Vagina (tissue), 2 donors: Measurements from ENCODE around the gene FASTK. TPM values are rescaled to one million over a fixed set of nuclear protein-coding genes. Genes with fewer than 3 reads are reported as not detected.

Experiments used
- DNase-seq, 2 donors: peaks; one replicate each; pipeline ENCODE4 v3.0.0-alpha.2; 2017; ENCODE audit errors: extremely low spot score in 2 of 2
- H3K27ac ChIP-seq: fragments of 200-600 bp; sonication (generic); one replicate; pipeline ENCODE4 v1.5.1; 2019
- H3K27me3 ChIP-seq: fragments of 200-600 bp; sonication (generic); one replicate; pipeline ENCODE4 v1.5.1; 2019
- H3K36me3 ChIP-seq, 2 donors: fragments of 200-600 bp; sonication (generic); one replicate each; pipeline ENCODE4 v1.5.1; 2017 to 2019
- H3K4me1 ChIP-seq: fragments of 200-600 bp; sonication (generic); one replicate; pipeline ENCODE4 v1.5.1; 2019
- H3K4me3 ChIP-seq, 2 donors: fragments of 200-600 bp; sonication (generic); 1 replicate in 1 of 2; 2 replicates in 1 of 2; pipeline ENCODE4 v1.5.1; 2016 to 2019
- H3K9me3 ChIP-seq: fragments of 200-600 bp; sonication (generic); one replicate; pipeline ENCODE4 v1.5.1; 2019
- CTCF ChIP-seq, 3 experiments: fragments of 450-650 bp in 2 of 3; fragments of 200-600 bp in 1 of 3; sonication (generic) in 1 of 3; IDR thresholded peaks; one replicate each; pipeline ENCODE4 v1.5.1; 2017 to 2019; ENCODE audit warnings: antibody characterized with exemption in 3 of 3, mild to moderate bottlenecking in 2 of 3, moderate library complexity in 2 of 3
- POLR2A ChIP-seq, 2 donors: fragments of 450-650 bp; IDR thresholded peaks; one replicate each; pipeline ENCODE4 v1.6.1; 2017; ENCODE audit warnings: antibody characterized with exemption in 2 of 2, mild to moderate bottlenecking in 2 of 2, moderate library complexity in 2 of 2
- POLR2AphosphoS5 ChIP-seq, 2 donors: sonication (generic); formaldehyde crosslinking; IDR thresholded peaks; one replicate each; pipeline ENCODE4 v1.9.0; 2017; ENCODE audit warnings: antibody characterized with exemption in 2 of 2, mild to moderate bottlenecking in 2 of 2, low read depth in 1 of 2; ENCODE audit not compliant: insufficient read depth in 1 of 2
- intact Hi-C: fragments of 100-400 bp; cut with DNase I; formaldehyde crosslinking; loops from one replicate; pipeline ENCODE4 v1.15.1; 2023
- total RNA-seq: library from RNA; depleted of rRNA; stranded (reverse); fragments of >200 nt; gene quantifications from one replicate; pipeline ENCODE4 v1.2.3, GENCODE V29; 2016

The FASTK gene
- total RNA-seq, 1 donor from 2014 or later = 60.2 TPM

DNA sequence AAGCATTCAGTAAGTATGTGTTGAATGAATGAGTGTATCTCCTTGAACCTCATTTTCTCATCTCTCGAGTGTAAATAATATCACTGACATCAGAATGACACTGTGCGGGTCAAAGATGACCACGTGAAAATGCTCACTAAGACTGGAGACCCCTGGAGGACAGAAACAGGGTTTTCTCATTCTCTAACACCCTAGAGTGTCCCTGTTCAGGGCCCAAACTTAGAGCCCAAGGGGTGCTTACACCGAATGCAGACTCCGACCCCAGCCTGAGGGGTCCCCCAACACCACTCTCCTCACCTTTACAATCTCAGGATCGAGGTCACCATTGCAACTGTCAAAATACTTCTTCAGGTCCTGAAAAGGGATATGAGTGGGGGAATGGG, 24.3 kb downstream of the FASTK start:
- Histone ChIP-seq H3K27ac (no peak overlapping the region), H3K36me3 (no peaks in the 10 kb centered on the region), H3K4me3 (no peak overlapping the region), H3K4me1 (peaks cover 42% of the 10 kb centered on the region), H3K9me3 (no peaks in the 10 kb centered on the region), H3K27me3 (no peaks in the 10 kb centered on the region)
- intact Hi-C loops = loop anchor here (10.0 kb wide), 1 partner anchor 179 kb away; the partner anchor contains the start of gene CHPF2
- TF ChIP-seq CTCF (IDR thresholded peaks at IDR 0.05) = no peak
- no peak for TF ChIP-seq POLR2AphosphoS5 (IDR thresholded peaks at IDR 0.05; ENCODE audit: insufficient read depth in 1 of 2, low read depth in 1 of 2)
- TF ChIP-seq POLR2A (IDR thresholded peaks at IDR 0.05) = no peak
- DNase-seq = no peak

DNA sequence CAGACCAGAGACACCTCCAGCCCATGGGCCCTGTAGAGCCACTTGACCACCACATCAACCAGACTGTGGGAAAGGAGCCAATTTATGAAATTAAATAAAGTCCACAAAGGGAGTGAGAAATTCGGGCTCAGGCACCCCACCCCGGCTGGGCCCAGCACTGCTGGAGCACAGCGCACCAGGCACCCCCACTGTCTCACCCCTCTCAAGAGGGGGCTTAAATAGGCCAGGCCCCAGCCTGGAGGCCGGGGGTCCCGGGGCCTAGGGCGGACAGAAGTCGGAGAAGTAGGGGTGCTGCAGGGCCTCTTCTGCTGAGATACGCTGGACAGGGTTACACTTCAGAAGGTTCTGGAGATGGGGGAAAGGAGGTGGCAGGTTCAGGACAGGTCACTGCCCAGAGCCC, 26.9 kb downstream of the FASTK start:
- Histone ChIP-seq H3K27me3 (no peaks in the 10 kb centered on the region), H3K36me3 (no peaks in the 10 kb centered on the region), H3K9me3 (no peaks in the 10 kb centered on the region), H3K4me1 (peaks cover 30% of the 10 kb centered on the region), H3K4me3 (no peak overlapping the region), H3K27ac (no peak overlapping the region)
- DNase-seq = no peak
- TF ChIP-seq CTCF (IDR thresholded peaks at IDR 0.05) (no peak), POLR2A (IDR thresholded peaks at IDR 0.05) (no peak), POLR2AphosphoS5 (IDR thresholded peaks at IDR 0.05; ENCODE audit: insufficient read depth in 1 of 2, low read depth in 1 of 2) (no peak)
- intact Hi-C loops = loop anchor here (10.0 kb wide), 1 partner anchor 181 kb away; the partner anchor contains the start of gene CHPF2

GRCh38 chr7:151053096-151053495, 27.5 kb downstream of the FASTK start:
- Histone ChIP-seq H3K36me3 (no peaks in the 10 kb centered on the region), H3K4me1 (peaks cover 24% of the 10 kb centered on the region), H3K4me3 (no peak overlapping the region), H3K27me3 (no peaks in the 10 kb centered on the region), H3K9me3 (no peaks in the 10 kb centered on the region), H3K27ac (no peak overlapping the region)
- intact Hi-C loops = loop anchor here (10.0 kb wide), 1 partner anchor 182 kb away; the partner anchor contains the start of gene CHPF2
- no peak for DNase-seq
- TF ChIP-seq POLR2A (IDR thresholded peaks at IDR 0.05) (no peak), POLR2AphosphoS5 (IDR thresholded peaks at IDR 0.05; ENCODE audit: insufficient read depth in 1 of 2, low read depth in 1 of 2) (no peak), CTCF (IDR thresholded peaks at IDR 0.05) (no peak)

GRCh38 chr7:151051108-151051507, 29.5 kb downstream of the FASTK start:
- TF ChIP-seq CTCF (IDR thresholded peaks at IDR 0.05) (no peak), POLR2A (IDR thresholded peaks at IDR 0.05) (no peak), POLR2AphosphoS5 (IDR thresholded peaks at IDR 0.05; ENCODE audit: insufficient read depth in 1 of 2, low read depth in 1 of 2) (no peak)
- Histone ChIP-seq H3K4me1 (peaks cover 27% of the 10 kb centered on the region), H3K27ac (no peak overlapping the region), H3K9me3 (no peaks in the 10 kb centered on the region), H3K36me3 (no peaks in the 10 kb centered on the region), H3K4me3 (peak overlapping the region in 1 of 2 donors; percentile 15), H3K27me3 (no peaks in the 10 kb centered on the region)
- no peak for DNase-seq
- intact Hi-C loops = loop anchor here (10.0 kb wide), 1 partner anchor 184 kb away; the partner anchor contains the start of gene CHPF2

- Histone ChIP-seq H3K36me3 (no peaks in the 10 kb centered on the region), H3K4me3 (no peak overlapping the region), H3K27ac (no peak overlapping the region), H3K9me3 (no peaks in the 10 kb centered on the region), H3K27me3 (no peaks in the 10 kb centered on the region), H3K4me1 (peaks cover 27% of the 10 kb centered on the region)
- TF ChIP-seq CTCF (IDR thresholded peaks at IDR 0.05) = no peak
- TF ChIP-seq POLR2AphosphoS5 (IDR thresholded peaks at IDR 0.05; ENCODE audit: insufficient read depth in 1 of 2, low read depth in 1 of 2) = no peak
- TF ChIP-seq POLR2A (IDR thresholded peaks at IDR 0.05) = no peak
- DNase-seq = no peak
- intact Hi-C loops = no loop called here
Measured at GRCh38 chr7:151048911-151049463, 31.6 kb downstream of the FASTK start.
